ENCODE data around the gene SMARCB1. TPM values are rescaled to one million over a fixed set of nuclear protein-coding genes. Genes with fewer than 3 reads are reported as not detected.

Gene SMARCB1
- total and polyA plus RNA-seq, 2 experiments from 2014 or later, result 114 to 132 TPM

DNA sequence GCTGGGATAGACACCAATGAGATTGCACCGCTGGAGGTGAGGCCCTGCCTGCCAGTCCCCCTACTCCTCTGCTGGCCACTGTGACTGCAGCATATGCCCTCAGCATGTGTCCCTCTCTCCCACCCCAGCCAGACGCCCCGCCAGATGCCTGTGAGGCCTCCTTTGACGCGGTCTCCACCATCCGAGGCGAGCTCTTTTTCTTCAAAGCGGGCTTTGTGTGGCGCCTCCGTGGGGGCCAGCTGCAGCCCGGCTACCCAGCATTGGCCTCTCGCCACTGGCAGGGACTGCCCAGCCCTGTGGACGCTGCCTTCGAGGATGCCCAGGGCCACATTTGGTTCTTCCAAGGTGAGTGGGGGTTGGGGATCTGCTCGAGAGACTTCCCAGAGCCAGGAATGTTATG, 5.7 kb upstream of the SMARCB1 start:
- H3K4me1 ChIP-seq (ENCODE audit: insufficient read depth), result no peaks in the 10 kb centered on the region
- H3K79me2 ChIP-seq (replicated peaks; ENCODE audit: insufficient read depth), result no peaks in the 10 kb centered on the region
- H3K4me3 Mint-ChIP-seq, result no peak overlapping the region
- ATAC-seq (no peak), DNase-seq (ENCODE audit: low spot score) (no peak)
- no peaks in the 10 kb centered on the region for H3F3A ChIP-seq (replicated peaks; ENCODE audit: low read depth)
- no peaks in the 10 kb centered on the region for H3K9me2 ChIP-seq (ENCODE audit: insufficient read depth)
- H3K27me3 Mint-ChIP-seq (ENCODE audit: insufficient read depth, low read depth, poor library complexity), result peaks cover 6% of the 10 kb centered on the region
- no peak overlapping the region for H3K4me3 ChIP-seq
- H2AFZ ChIP-seq, result no peak overlapping the region
- H3K36me3 ChIP-seq (ENCODE audit: insufficient read depth), result no peaks in the 10 kb centered on the region
- TF ChIP-seq, protein P1, sequence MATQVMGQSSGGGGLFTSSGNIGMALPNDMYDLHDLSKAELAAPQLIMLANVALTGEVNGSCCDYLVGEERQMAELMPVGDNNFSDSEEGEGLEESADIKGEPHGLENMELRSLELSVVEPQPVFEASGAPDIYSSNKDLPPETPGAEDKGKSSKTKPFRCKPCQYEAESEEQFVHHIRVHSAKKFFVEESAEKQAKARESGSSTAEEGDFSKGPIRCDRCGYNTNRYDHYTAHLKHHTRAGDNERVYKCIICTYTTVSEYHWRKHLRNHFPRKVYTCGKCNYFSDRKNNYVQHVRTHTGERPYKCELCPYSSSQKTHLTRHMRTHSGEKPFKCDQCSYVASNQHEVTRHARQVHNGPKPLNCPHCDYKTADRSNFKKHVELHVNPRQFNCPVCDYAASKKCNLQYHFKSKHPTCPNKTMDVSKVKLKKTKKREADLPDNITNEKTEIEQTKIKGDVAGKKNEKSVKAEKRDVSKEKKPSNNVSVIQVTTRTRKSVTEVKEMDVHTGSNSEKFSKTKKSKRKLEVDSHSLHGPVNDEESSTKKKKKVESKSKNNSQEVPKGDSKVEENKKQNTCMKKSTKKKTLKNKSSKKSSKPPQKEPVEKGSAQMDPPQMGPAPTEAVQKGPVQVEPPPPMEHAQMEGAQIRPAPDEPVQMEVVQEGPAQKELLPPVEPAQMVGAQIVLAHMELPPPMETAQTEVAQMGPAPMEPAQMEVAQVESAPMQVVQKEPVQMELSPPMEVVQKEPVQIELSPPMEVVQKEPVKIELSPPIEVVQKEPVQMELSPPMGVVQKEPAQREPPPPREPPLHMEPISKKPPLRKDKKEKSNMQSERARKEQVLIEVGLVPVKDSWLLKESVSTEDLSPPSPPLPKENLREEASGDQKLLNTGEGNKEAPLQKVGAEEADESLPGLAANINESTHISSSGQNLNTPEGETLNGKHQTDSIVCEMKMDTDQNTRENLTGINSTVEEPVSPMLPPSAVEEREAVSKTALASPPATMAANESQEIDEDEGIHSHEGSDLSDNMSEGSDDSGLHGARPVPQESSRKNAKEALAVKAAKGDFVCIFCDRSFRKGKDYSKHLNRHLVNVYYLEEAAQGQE (IDR thresholded peaks at IDR 0.05; ENCODE audit: unreplicated experiment), result no peak
- TF ChIP-seq EZH2 (IDR thresholded peaks at IDR 0.05; ENCODE audit: low read depth, unreplicated experiment), result no peak
- TF ChIP-seq, protein P2, sequence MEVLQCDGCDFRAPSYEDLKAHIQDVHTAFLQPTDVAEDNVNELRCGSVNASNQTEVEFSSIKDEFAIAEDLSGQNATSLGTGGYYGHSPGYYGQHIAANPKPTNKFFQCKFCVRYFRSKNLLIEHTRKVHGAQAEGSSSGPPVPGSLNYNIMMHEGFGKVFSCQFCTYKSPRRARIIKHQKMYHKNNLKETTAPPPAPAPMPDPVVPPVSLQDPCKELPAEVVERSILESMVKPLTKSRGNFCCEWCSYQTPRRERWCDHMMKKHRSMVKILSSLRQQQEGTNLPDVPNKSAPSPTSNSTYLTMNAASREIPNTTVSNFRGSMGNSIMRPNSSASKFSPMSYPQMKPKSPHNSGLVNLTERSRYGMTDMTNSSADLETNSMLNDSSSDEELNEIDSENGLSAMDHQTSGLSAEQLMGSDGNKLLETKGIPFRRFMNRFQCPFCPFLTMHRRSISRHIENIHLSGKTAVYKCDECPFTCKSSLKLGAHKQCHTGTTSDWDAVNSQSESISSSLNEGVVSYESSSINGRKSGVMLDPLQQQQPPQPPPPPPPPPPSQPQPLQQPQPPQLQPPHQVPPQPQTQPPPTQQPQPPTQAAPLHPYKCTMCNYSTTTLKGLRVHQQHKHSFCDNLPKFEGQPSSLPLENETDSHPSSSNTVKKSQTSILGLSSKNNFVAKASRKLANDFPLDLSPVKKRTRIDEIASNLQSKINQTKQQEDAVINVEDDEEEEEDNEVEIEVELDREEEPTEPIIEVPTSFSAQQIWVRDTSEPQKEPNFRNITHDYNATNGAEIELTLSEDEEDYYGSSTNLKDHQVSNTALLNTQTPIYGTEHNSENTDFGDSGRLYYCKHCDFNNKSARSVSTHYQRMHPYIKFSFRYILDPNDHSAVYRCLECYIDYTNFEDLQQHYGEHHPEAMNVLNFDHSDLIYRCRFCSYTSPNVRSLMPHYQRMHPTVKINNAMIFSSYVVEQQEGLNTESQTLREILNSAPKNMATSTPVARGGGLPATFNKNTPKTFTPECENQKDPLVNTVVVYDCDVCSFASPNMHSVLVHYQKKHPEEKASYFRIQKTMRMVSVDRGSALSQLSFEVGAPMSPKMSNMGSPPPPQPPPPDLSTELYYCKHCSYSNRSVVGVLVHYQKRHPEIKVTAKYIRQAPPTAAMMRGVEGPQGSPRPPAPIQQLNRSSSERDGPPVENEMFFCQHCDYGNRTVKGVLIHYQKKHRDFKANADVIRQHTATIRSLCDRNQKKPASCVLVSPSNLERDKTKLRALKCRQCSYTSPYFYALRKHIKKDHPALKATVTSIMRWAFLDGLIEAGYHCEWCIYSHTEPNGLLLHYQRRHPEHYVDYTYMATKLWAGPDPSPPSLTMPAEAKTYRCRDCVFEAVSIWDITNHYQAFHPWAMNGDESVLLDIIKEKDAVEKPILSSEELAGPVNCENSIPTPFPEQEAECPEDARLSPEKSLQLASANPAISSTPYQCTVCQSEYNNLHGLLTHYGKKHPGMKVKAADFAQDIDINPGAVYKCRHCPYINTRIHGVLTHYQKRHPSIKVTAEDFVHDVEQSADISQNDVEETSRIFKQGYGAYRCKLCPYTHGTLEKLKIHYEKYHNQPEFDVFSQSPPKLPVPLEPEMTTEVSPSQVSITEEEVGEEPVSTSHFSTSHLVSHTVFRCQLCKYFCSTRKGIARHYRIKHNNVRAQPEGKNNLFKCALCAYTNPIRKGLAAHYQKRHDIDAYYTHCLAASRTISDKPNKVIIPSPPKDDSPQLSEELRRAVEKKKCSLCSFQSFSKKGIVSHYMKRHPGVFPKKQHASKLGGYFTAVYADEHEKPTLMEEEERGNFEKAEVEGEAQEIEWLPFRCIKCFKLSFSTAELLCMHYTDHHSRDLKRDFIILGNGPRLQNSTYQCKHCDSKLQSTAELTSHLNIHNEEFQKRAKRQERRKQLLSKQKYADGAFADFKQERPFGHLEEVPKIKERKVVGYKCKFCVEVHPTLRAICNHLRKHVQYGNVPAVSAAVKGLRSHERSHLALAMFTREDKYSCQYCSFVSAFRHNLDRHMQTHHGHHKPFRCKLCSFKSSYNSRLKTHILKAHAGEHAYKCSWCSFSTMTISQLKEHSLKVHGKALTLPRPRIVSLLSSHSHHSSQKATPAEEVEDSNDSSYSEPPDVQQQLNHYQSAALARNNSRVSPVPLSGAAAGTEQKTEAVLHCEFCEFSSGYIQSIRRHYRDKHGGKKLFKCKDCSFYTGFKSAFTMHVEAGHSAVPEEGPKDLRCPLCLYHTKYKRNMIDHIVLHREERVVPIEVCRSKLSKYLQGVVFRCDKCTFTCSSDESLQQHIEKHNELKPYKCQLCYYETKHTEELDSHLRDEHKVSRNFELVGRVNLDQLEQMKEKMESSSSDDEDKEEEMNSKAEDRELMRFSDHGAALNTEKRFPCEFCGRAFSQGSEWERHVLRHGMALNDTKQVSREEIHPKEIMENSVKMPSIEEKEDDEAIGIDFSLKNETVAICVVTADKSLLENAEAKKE (CRISPR knock-in tag; IDR thresholded peaks at IDR 0.05), result no peak
- H4K20me1 ChIP-seq (replicated peaks; ENCODE audit: insufficient read depth), result no peaks in the 10 kb centered on the region
- no peaks in the 10 kb centered on the region; the same call in 2 of the 3 replicates for H3K4me1 Mint-ChIP-seq
- H3K27me3 ChIP-seq (ENCODE audit: insufficient read depth), result no peaks in the 10 kb centered on the region
- H3K27ac Mint-ChIP-seq, result no peak overlapping the region
- H3K36me3 Mint-ChIP-seq (ENCODE audit: low read depth), result no peaks in the 10 kb centered on the region; the same call in 2 of the 3 replicates
- no peaks in the 10 kb centered on the region for H3K9me3 Mint-ChIP-seq
- H3K27ac ChIP-seq (ENCODE audit: low read depth), result no peak overlapping the region
- no peak overlapping the region for H3K4me2 ChIP-seq

Measured in GM23338 (cell line).